Iris pigment epithelial cell (primary cell): ENCODE data around the gene FAM241A.
"Not testable (repeated sequence)": the region's sequence is repeated elsewhere in the genome, so short reads cannot be mapped to it uniquely, and the experiment has no call there.

Experiments used
- DNase-seq: peaks from one replicate; pipeline ENCODE4 v3.0.0-alpha.2; 2011; ENCODE audit warnings: low read depth

The FAM241A gene

GRCh38 chr4:112145326-112145789 lies at the start of gene FAM241A:
TSS of gene FAM241A (plus strand) at chr4:112145454. CDS start at chr4:112145581, 127 bp downstream.
- peak; percentile 84 for DNase-seq

GRCh38 chr4:112098841-112099530 lies 46.3 kb upstream of the FAM241A start:
- DNase-seq = no peak

- DNase-seq = peak; percentile 65
These were observed 45.5 kb upstream of the FAM241A start for GRCh38 chr4:112099701-112100297.

- DNase-seq = no peak
These were observed 42.3 kb upstream of the FAM241A start for GRCh38 chr4:112102875-112103370.

GRCh38 chr4:112105201-112105969 lies 39.9 kb upstream of the FAM241A start:
- DNase-seq = no peak

GRCh38 chr4:112109360-112110058 lies 35.7 kb upstream of the FAM241A start:
- DNase-seq = peak; percentile 66

GRCh38 chr4:112110059-112110425 lies 35.2 kb upstream of the FAM241A start:
- DNase-seq = no peak

- no peak for DNase-seq
These were observed 33.9 kb upstream of the FAM241A start for GRCh38 chr4:112111306-112111705.

- not testable (repeated sequence) for DNase-seq
These were observed 33.2 kb upstream of the FAM241A start for GRCh38 chr4:112112095-112112494.

GRCh38 chr4:112112590-112113170 lies 32.6 kb upstream of the FAM241A start:
- DNase-seq = peak; percentile 15

- DNase-seq = no peak
These were observed 31.4 kb upstream of the FAM241A start for GRCh38 chr4:112113864-112114263.

- no peak for DNase-seq
These were observed 30.8 kb upstream of the FAM241A start for GRCh38 chr4:112114452-112114851.

- DNase-seq = no peak
These were observed 26.4 kb upstream of the FAM241A start for GRCh38 chr4:112118742-112119352.

GRCh38 chr4:112119353-112119783 lies 25.9 kb upstream of the FAM241A start:
- DNase-seq = no peak

- peak; percentile 52 for DNase-seq
These were observed 25.2 kb upstream of the FAM241A start for GRCh38 chr4:112120021-112120420.

GRCh38 chr4:112125416-112125815 lies 19.8 kb upstream of the FAM241A start:
- no peak for DNase-seq

- peak; percentile 32 for DNase-seq
These were observed 18.1 kb upstream of the FAM241A start for GRCh38 chr4:112127048-112127637.

GRCh38 chr4:112127803-112128202 lies 17.5 kb upstream of the FAM241A start:
- DNase-seq = peak; percentile 73

- DNase-seq = peak; percentile 8
These were observed 16.8 kb upstream of the FAM241A start for GRCh38 chr4:112128452-112128851.

- peak; percentile 30 for DNase-seq
These were observed 14.3 kb upstream of the FAM241A start for GRCh38 chr4:112130906-112131305.

- no peak for DNase-seq
These were observed 8.7 kb upstream of the FAM241A start for GRCh38 chr4:112136551-112136950.
